Calu3 (cell line): ENCODE data around the gene CLDN12. TPM values are rescaled to one million over a fixed set of nuclear protein-coding genes. Genes with fewer than 3 reads are reported as not detected.

Experiments
- BruUV-seq: library from RNA; stranded (reverse); fragments of 400-500 nt; replicated peaks from 2 replicates; lab custom pipeline; 2021; lab: Mats Ljungman, UMichigan
- CTCF ChIA-PET: fragments of 300-600 bp; sonication (Branson Sonifier 250); formaldehyde crosslinking; loops from one replicate; lab custom pipeline; 2022; ENCODE audit warnings: antibody characterized with exemption; lab: Charles Lee
- DNase-seq: peaks from one replicate; pipeline ENCODE4 v3.0.0; 2022
- H3K27ac Mint-ChIP-seq: one replicate; pipeline ENCODE4 v1.8.0; 2022; ENCODE audit warnings: mixed read lengths; ENCODE audit not compliant: unreplicated experiment
- H3K27me3 Mint-ChIP-seq: one replicate; pipeline ENCODE4 v1.8.0; 2022; ENCODE audit warnings: mixed read lengths; ENCODE audit not compliant: unreplicated experiment
- H3K36me3 Mint-ChIP-seq: one replicate; pipeline ENCODE4 v1.8.0; 2022; ENCODE audit warnings: mild to moderate bottlenecking, moderate library complexity, mixed read lengths; ENCODE audit not compliant: insufficient read depth, unreplicated experiment
- H3K4me1 Mint-ChIP-seq: one replicate; pipeline ENCODE4 v1.8.0; 2022; ENCODE audit warnings: mild to moderate bottlenecking, low read depth, mixed read lengths; ENCODE audit not compliant: unreplicated experiment
- H3K4me3 Mint-ChIP-seq: one replicate; pipeline ENCODE4 v1.8.0; 2022; ENCODE audit warnings: mild to moderate bottlenecking, low read depth, moderate library complexity, mixed read lengths; ENCODE audit not compliant: unreplicated experiment
- H3K9me3 Mint-ChIP-seq: one replicate; pipeline ENCODE4 v1.8.0; 2022; ENCODE audit warnings: low read depth, mixed read lengths; ENCODE audit not compliant: unreplicated experiment
- CTCF ChIP-seq: fragments of 200-600 bp; IDR thresholded peaks from one replicate; pipeline ENCODE4 v1.8.0; 2022; ENCODE audit warnings: antibody characterized with exemption; ENCODE audit not compliant: unreplicated experiment
- intact Hi-C: fragments of 100-400 bp; cut with micrococcal nuclease; formaldehyde crosslinking; loops from one replicate; pipeline ENCODE4 v1.10.0; 2022; ENCODE audit not compliant: unreplicated experiment
- total RNA-seq: library from RNA; stranded (reverse); gene quantifications from 2 replicates; pipeline ENCODE4 v1.2.3, GENCODE V29; 2022

Gene CLDN12
- total RNA-seq, 1 experiment from 2014 or later, result 37.3 TPM

DNA sequence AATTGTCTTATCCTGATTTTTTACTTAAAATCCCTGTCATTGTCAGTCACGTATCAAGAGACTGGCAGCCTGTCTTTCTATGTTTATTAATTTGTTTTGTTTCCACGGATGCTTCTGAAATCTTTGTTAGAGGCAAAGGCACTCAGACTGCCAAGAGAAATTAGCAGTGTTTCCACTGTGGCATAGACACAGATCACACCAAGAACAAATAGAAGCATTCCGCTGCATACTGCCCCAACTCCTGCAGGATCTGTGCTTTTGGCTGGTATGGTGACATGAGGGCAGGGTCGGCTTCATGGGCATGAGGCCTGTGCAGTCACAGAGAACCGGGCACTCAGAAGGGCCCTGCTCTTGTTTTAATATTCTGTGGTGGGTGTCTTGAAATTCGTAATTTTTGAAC, 18.4 kb downstream of the CLDN12 start:
- CTCF ChIA-PET, result no interaction called here
- Mint-ChIP-seq H3K36me3 (no peaks in the 10 kb centered on the region), H3K9me3 (no peaks in the 10 kb centered on the region), H3K27ac (no peak overlapping the region), H3K4me3 (no peak overlapping the region), H3K27me3 (no peaks in the 10 kb centered on the region), H3K4me1 (peaks cover 16% of the 10 kb centered on the region)
- no peak for DNase-seq
- TF ChIP-seq CTCF, result no peak
- intact Hi-C loops, result no loop called here
- BruUV-seq, result no TSS peak

DNA sequence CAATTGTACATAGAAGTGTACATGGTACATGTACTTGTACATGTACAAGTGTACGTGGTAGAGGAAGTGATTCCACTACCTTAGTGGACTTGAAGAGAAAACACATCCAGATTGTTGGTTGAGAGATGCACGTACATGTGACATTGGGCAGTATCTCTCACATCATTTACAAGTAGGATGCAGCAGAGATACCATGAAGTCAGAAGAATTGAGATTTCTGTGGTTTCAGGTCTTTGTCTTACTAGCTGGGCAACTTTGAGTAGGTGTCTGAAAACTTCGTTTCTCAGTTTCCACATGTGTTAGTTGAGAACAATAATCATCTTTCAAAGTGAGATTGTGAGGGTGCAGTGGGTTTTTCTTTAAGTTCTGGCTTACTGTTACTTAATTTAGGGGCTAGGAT, 21.5 kb downstream of the CLDN12 start:
- TF ChIP-seq CTCF, result no peak
- Mint-ChIP-seq H3K9me3 (no peaks in the 10 kb centered on the region), H3K4me3 (no peak overlapping the region), H3K4me1 (peaks cover 16% of the 10 kb centered on the region), H3K27me3 (no peaks in the 10 kb centered on the region), H3K36me3 (no peaks in the 10 kb centered on the region), H3K27ac (no peak overlapping the region)
- CTCF ChIA-PET, result no interaction called here
- intact Hi-C loops, result loop anchor here (5.0 kb wide), 2 partner anchors 157 to 272 kb away; partner anchors contain the start of gene STEAP1
- BruUV-seq, result no TSS peak
- no peak for DNase-seq

DNA sequence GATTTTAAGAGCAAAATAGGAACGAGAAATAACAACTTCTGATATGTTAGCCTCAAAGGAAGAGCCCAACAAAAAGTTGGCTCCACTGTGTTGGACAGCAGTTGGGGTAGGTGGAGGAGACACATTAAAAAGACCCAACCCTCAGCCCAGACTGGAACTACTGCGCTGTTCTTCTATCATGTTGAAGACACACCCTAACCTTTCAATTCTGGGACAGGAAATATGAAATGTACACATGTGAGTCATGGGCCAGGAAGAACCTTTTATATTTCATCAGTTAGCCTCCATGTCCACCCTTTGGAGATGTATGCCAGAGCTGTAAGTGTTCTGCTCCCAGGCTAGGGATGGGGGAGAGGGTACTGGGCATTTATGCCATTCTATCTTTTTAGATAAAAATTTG, 22.1 kb downstream of the CLDN12 start:
- CTCF ChIA-PET, result interaction anchor here (0.5 to 0.6 kb wide), 2 partner anchors 82 to 1446 kb away, joined by 3 to 4 read pairs; no protein-coding TSS in a partner anchor
- no peak for DNase-seq
- Mint-ChIP-seq H3K27me3 (no peaks in the 10 kb centered on the region), H3K4me3 (no peak overlapping the region), H3K9me3 (no peaks in the 10 kb centered on the region), H3K36me3 (no peaks in the 10 kb centered on the region), H3K4me1 (peaks cover 16% of the 10 kb centered on the region), H3K27ac (no peak overlapping the region)
- no peak for TF ChIP-seq CTCF
- no TSS peak for BruUV-seq
- intact Hi-C loops, result loop anchor here (5.0 kb wide), 2 partner anchors 158 to 273 kb away; partner anchors contain the start of gene STEAP1

GRCh38 chr7:90430614-90431460, 27.6 kb downstream of the CLDN12 start:
- intact Hi-C loops, result no loop called here
- no TSS peak for BruUV-seq
- DNase-seq, result no peak
- no peak overlapping the region for H3K4me3 Mint-ChIP-seq
- TF ChIP-seq CTCF, result no peak
- CTCF ChIA-PET, result interaction anchor here (1.1 kb wide), 1 partner anchor 117 kb away, joined by 3 read pairs; no protein-coding TSS in a partner anchor
- H3K27me3 Mint-ChIP-seq, result peaks cover 11% of the 10 kb centered on the region
- H3K9me3 Mint-ChIP-seq, result peaks cover 3% of the 10 kb centered on the region
- no peak overlapping the region for H3K27ac Mint-ChIP-seq
- no peaks in the 10 kb centered on the region for H3K36me3 Mint-ChIP-seq
- no peaks in the 10 kb centered on the region for H3K4me1 Mint-ChIP-seq
